Upper lobe of right lung (tissue), 1 donor: ENCODE results near the gene SF3B4. TPM values are rescaled to one million over a fixed set of nuclear protein-coding genes. Genes with fewer than 3 reads are reported as not detected.

Experiments
- ATAC-seq: fragments of 200-7000 bp; cut with Tn5 transposase; one replicate; pipeline ENCODE4 v1.9.1; 2020; ENCODE audit warnings: mild to moderate bottlenecking, moderate library complexity
- DNase-seq: peaks from one replicate; pipeline ENCODE4 v3.0.0-alpha.2; 2020
- H3K27ac ChIP-seq: fragments of 200-600 bp; one replicate; pipeline ENCODE4 v1.8.0; 2022
- H3K27me3 ChIP-seq: fragments of 200-600 bp; one replicate; pipeline ENCODE4 v1.8.0; 2022; ENCODE audit warnings: mild to moderate bottlenecking
- H3K36me3 ChIP-seq: fragments of 200-600 bp; one replicate; pipeline ENCODE4 v1.8.0; 2022
- H3K4me1 ChIP-seq: fragments of 200-600 bp; one replicate; pipeline ENCODE4 v1.8.0; 2022
- H3K4me3 ChIP-seq: fragments of 200-600 bp; one replicate; pipeline ENCODE4 v1.8.0; 2022; ENCODE audit warnings: mild to moderate bottlenecking
- H3K9me3 ChIP-seq: fragments of 200-600 bp; one replicate; pipeline ENCODE4 v1.8.0; 2022
- CTCF ChIP-seq: fragments of 200-600 bp; IDR thresholded peaks from one replicate; pipeline ENCODE4 v1.8.0; 2022; ENCODE audit warnings: antibody characterized with exemption
- intact Hi-C: fragments of 100-400 bp; cut with DNase I; formaldehyde crosslinking; loops from one replicate; pipeline ENCODE4 v1.11.0; 2022
- total RNA-seq: library from RNA; stranded (reverse); fragmentation: NEBNext Ultra II Directional; extraction: Animal tissue kit (Norgen Biotek cat#: 25700); gene quantifications from one replicate; pipeline ENCODE4 v1.2.1, GENCODE V29; 2021
- donor health status: DM: no; HTN: yes; CAD: no; lungs with severe emphysema.

The SF3B4 gene
- total RNA-seq, 1 donor from 2014 or later, result 44.5 TPM

GRCh38 chr1:149916193-149916897 is 11.3 kb downstream of the SF3B4 start:
- DNase-seq (no peak), ATAC-seq (no peak)
- Histone ChIP-seq H3K27me3 (no peaks in the 10 kb centered on the region), H3K9me3 (no peaks in the 10 kb centered on the region), H3K27ac (no peak overlapping the region), H3K4me3 (no peak overlapping the region), H3K4me1 (peaks cover 14% of the 10 kb centered on the region), H3K36me3 (no peaks in the 10 kb centered on the region)
- TF ChIP-seq CTCF, result no peak
- intact Hi-C loops, result no loop called here

GRCh38 chr1:149915429-149916192 is 12.0 kb downstream of the SF3B4 start:
- H3K4me1 ChIP-seq, result peaks cover 14% of the 10 kb centered on the region
- no peaks in the 10 kb centered on the region for H3K27me3 ChIP-seq
- no peak overlapping the region for H3K4me3 ChIP-seq
- intact Hi-C loops, result no loop called here
- TF ChIP-seq CTCF, result no peak
- no peaks in the 10 kb centered on the region for H3K9me3 ChIP-seq
- H3K27ac ChIP-seq, result no peak overlapping the region
- ATAC-seq (no peak), DNase-seq (no peak)
- H3K36me3 ChIP-seq, result no peaks in the 10 kb centered on the region

GRCh38 chr1:149914545-149914944 is 13.1 kb downstream of the SF3B4 start:
- Histone ChIP-seq H3K36me3 (no peaks in the 10 kb centered on the region), H3K4me3 (no peak overlapping the region), H3K9me3 (no peaks in the 10 kb centered on the region), H3K4me1 (peaks cover 14% of the 10 kb centered on the region), H3K27me3 (no peaks in the 10 kb centered on the region), H3K27ac (no peak overlapping the region)
- intact Hi-C loops, result no loop called here
- no peak for TF ChIP-seq CTCF
- DNase-seq, result no peak
- no peak for ATAC-seq

- Histone ChIP-seq H3K4me3 (no peak overlapping the region), H3K36me3 (no peaks in the 10 kb centered on the region), H3K27ac (no peak overlapping the region), H3K27me3 (no peaks in the 10 kb centered on the region), H3K9me3 (no peaks in the 10 kb centered on the region), H3K4me1 (no peaks in the 10 kb centered on the region)
- TF ChIP-seq CTCF, result no peak
- DNase-seq, result no peak
- ATAC-seq, result no peak
- intact Hi-C loops, result no loop called here
Observed at GRCh38 chr1:149906570-149907075, 21.0 kb downstream of the SF3B4 start.

- H3K27me3 ChIP-seq, result no peaks in the 10 kb centered on the region
- intact Hi-C loops, result no loop called here
- H3K4me1 ChIP-seq, result peaks cover 5% of the 10 kb centered on the region
- ATAC-seq (no peak), DNase-seq (no peak)
- TF ChIP-seq CTCF, result no peak
- no peaks in the 10 kb centered on the region for H3K36me3 ChIP-seq
- no peaks in the 10 kb centered on the region for H3K9me3 ChIP-seq
- H3K4me3 ChIP-seq, result no peak overlapping the region
- no peak overlapping the region for H3K27ac ChIP-seq
Observed at GRCh38 chr1:149903836-149904491, 23.6 kb downstream of the SF3B4 start.
